ENCODE measurements around the gene FSIP1. TPM values are rescaled to one million over a fixed set of nuclear protein-coding genes. Genes with fewer than 3 reads are reported as not detected.
A peak's percentile ranks its signal among the peaks of the same experiment; 100 is the strongest.

The FSIP1 gene
- polyA plus RNA-seq, 2 of the 4 experiments (the other 2 are of a cell fraction) = 0.71 to 0.93 TPM

DNA sequence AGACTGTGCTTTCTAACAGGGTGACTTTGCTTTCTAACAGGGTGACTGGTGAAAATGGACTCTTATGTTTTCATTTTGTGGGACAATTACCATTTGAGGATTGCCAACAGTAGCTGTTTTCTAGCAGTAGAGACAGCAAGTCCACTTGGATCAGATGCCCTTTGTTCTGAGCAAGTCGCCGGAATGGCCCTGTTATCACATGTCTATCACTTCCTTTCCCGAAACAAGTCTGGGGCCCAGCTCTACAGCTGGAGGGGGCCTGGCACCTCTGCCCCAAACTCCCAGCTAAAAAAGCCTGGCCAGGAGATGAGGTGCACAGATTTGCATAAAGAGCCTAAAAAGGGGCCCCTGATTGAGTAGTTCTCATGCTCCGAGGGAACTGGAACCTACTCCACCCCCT is 157.2 kb downstream of the FSIP1 start:
- POLR2A ChIA-PET = no interaction called here
- Histone ChIP-seq H3K9me3 (no peaks in the 10 kb centered on the region), H3K4me1 (peaks cover 17% of the 10 kb centered on the region; the same call in 2 of the 3 replicates), H3K4me3 (no peak overlapping the region), H3K4me2 (no peak overlapping the region), H3K27ac (no peak overlapping the region; a peak in 1 of 6 replicates)
- FAIRE-seq = no peak
- DNase-seq (ENCODE audit: low read depth in 1 of 2, low spot score in 1 of 2) = no peak
- CTCF ChIA-PET = interaction anchor here (1.2 kb wide), 1 partner anchor 49 kb away, joined by 3 read pairs; no protein-coding TSS in a partner anchor
- TF ChIP-seq, protein P1, sequence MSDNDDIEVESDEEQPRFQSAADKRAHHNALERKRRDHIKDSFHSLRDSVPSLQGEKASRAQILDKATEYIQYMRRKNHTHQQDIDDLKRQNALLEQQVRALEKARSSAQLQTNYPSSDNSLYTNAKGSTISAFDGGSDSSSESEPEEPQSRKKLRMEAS (IDR thresholded peaks at IDR 0.05) = no peak
- TF ChIP-seq POLR2A (IDR thresholded peaks at IDR 0.05; ENCODE audit: low read length) (no peak), TP53 (CRISPR knock-in tag; IDR thresholded peaks at IDR 0.05) (no peak), GATA3 (IDR thresholded peaks at IDR 0.05; ENCODE audit: borderline replicate concordance) (no peak), ZSCAN20 (CRISPR knock-in tag; IDR thresholded peaks at IDR 0.05) (no peak), RARB (CRISPR knock-in tag; IDR thresholded peaks at IDR 0.05) (no peak), EP300 (IDR thresholded peaks at IDR 0.05) (no peak), NR3C1 (IDR thresholded peaks at IDR 0.05) (no peak), ZC3H11A (IDR thresholded peaks at IDR 0.05) (no peak), NPAS2 (CRISPR knock-in tag; IDR thresholded peaks at IDR 0.05; ENCODE audit: borderline replicate concordance) (no peak)
- TF ChIP-seq, protein P2, sequence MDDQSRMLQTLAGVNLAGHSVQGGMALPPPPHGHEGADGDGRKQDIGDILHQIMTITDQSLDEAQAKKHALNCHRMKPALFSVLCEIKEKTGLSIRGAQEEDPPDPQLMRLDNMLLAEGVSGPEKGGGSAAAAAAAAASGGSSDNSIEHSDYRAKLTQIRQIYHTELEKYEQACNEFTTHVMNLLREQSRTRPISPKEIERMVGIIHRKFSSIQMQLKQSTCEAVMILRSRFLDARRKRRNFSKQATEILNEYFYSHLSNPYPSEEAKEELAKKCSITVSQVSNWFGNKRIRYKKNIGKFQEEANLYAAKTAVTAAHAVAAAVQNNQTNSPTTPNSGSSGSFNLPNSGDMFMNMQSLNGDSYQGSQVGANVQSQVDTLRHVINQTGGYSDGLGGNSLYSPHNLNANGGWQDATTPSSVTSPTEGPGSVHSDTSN (IDR thresholded peaks at IDR 0.05) = no peak
- TF ChIP-seq, protein P3, sequence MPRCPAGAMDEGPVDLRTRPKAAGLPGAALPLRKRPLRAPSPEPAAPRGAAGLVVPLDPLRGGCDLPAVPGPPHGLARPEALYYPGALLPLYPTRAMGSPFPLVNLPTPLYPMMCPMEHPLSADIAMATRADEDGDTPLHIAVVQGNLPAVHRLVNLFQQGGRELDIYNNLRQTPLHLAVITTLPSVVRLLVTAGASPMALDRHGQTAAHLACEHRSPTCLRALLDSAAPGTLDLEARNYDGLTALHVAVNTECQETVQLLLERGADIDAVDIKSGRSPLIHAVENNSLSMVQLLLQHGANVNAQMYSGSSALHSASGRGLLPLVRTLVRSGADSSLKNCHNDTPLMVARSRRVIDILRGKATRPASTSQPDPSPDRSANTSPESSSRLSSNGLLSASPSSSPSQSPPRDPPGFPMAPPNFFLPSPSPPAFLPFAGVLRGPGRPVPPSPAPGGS (IDR thresholded peaks at IDR 0.05) = no peak
- WGBS (ENCODE audit: missing lambda C conversion rate) = 98% methylated on average over 4 of the region's 4 CpGs
- no peak for ATAC-seq

DNA sequence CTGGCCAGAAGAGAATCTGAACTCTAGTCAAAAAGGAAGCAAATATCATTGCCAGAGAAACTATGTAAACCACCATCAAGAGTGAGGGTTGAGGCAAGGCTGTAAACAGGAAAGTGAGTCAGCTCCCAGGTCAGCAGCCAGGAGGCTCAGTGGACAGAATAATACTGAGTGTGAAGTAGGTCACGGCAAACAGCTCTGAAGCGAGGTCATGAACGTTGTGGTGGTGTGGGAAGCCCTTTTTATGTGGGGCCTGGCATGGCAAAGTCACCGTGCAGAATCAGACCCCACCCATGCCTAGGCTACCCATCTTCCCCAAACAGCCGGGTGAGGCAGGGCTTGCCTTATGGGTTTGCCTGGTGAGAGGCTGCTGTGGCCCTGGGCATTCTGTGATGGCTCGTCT is 157.8 kb downstream of the FSIP1 start:
- no peak overlapping the region for H3K4me3 ChIP-seq
- FAIRE-seq (no peak), ATAC-seq (peak in 1 of 2 experiments; percentile 56; a peak in 2 of 6 replicates), DNase-seq (ENCODE audit: low read depth in 1 of 2, low spot score in 1 of 2) (no peak)
- no peaks in the 10 kb centered on the region for H3K9me3 ChIP-seq
- H3K4me2 ChIP-seq = peak overlapping the region; percentile 25; the same call in 1 of the 3 replicates
- peaks cover 17% of the 10 kb centered on the region; the same call in 2 of the 3 replicates for H3K4me1 ChIP-seq
- POLR2A ChIA-PET = interaction anchor here (1.0 kb wide), 1 partner anchor 44 kb away, joined by 5 read pairs; the partner anchor contains the start of gene THBS1
- CTCF ChIA-PET = interaction anchor here (1.2 kb wide), 1 partner anchor 50 kb away, joined by 3 read pairs; no protein-coding TSS in a partner anchor
- peak overlapping the region in 1 of 2 experiments; percentile 52; a peak in 2 of 6 replicates for H3K27ac ChIP-seq
- TF ChIP-seq RFX5 (IDR thresholded peaks at IDR 0.05) (no peak), RAD21 (conservative IDR thresholded peaks at IDR 0.05 in 1 of 2, IDR thresholded peaks at IDR 0.05 in 1 of 2) (no peak), HOXB13 (CRISPR knock-in tag; IDR thresholded peaks at IDR 0.05; ENCODE audit: low read depth) (no peak)
- WGBS (ENCODE audit: missing lambda C conversion rate) = 49% methylated on average over 4 of the region's 6 CpGs

DNA sequence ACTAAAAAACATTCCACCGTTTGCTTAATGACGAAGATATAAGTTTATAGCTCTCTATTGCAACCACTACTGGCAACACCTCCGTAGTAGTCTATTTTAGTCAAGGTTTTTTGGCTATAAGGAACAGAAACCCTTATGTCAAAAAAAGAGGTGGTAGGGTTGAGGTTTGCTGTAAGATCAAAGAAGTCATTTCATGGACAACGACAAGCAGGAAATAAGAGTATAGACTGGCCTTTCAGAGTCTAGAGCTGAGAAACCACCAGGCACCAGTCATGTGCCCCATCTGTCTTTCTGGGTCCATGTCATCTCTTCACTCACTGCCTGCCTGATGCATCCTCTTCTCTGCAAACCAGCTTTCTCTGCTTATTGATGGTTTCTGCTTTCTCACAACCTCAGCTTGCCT is 159.1 kb downstream of the FSIP1 start:
- 79% methylated on average over 4 of the region's 4 CpGs for WGBS (ENCODE audit: missing lambda C conversion rate)
- Histone ChIP-seq H3K4me2 (no peak overlapping the region), H3K9me3 (no peaks in the 10 kb centered on the region), H3K4me3 (no peak overlapping the region), H3K27ac (no peak overlapping the region), H3K4me1 (peaks cover 15% of the 10 kb centered on the region)
- ATAC-seq (no peak), DNase-seq (ENCODE audit: low read depth in 1 of 2, low spot score in 1 of 2) (no peak), FAIRE-seq (no peak)
- TF ChIP-seq PHF8 (IDR thresholded peaks at IDR 0.05; ENCODE audit: borderline replicate concordance, low read depth) (no peak), SMC3 (IDR thresholded peaks at IDR 0.05) (no peak), JUNB (IDR thresholded peaks at IDR 0.05) (no peak), EP300 (IDR thresholded peaks at IDR 0.05) (no peak), HOXA7 (CRISPR knock-in tag; IDR thresholded peaks at IDR 0.05) (no peak), ZSCAN20 (CRISPR knock-in tag; IDR thresholded peaks at IDR 0.05) (no peak), POLR2AphosphoS2 (conservative IDR thresholded peaks at IDR 0.05; ENCODE audit: low read length) (no peak), RNF2 (IDR thresholded peaks at IDR 0.05; ENCODE audit: borderline replicate concordance, low read depth) (no peak), RAD21 (conservative IDR thresholded peaks at IDR 0.05 in 1 of 2, IDR thresholded peaks at IDR 0.05 in 1 of 2) (no peak), ESRRA (IDR thresholded peaks at IDR 0.05; ENCODE audit: borderline replicate concordance, low read length) (no peak), ZC3H11A (IDR thresholded peaks at IDR 0.05) (no peak), MAZ (IDR thresholded peaks at IDR 0.05; ENCODE audit: borderline replicate concordance, low read depth, low read length) (no peak)
- TF ChIP-seq, protein P4, sequence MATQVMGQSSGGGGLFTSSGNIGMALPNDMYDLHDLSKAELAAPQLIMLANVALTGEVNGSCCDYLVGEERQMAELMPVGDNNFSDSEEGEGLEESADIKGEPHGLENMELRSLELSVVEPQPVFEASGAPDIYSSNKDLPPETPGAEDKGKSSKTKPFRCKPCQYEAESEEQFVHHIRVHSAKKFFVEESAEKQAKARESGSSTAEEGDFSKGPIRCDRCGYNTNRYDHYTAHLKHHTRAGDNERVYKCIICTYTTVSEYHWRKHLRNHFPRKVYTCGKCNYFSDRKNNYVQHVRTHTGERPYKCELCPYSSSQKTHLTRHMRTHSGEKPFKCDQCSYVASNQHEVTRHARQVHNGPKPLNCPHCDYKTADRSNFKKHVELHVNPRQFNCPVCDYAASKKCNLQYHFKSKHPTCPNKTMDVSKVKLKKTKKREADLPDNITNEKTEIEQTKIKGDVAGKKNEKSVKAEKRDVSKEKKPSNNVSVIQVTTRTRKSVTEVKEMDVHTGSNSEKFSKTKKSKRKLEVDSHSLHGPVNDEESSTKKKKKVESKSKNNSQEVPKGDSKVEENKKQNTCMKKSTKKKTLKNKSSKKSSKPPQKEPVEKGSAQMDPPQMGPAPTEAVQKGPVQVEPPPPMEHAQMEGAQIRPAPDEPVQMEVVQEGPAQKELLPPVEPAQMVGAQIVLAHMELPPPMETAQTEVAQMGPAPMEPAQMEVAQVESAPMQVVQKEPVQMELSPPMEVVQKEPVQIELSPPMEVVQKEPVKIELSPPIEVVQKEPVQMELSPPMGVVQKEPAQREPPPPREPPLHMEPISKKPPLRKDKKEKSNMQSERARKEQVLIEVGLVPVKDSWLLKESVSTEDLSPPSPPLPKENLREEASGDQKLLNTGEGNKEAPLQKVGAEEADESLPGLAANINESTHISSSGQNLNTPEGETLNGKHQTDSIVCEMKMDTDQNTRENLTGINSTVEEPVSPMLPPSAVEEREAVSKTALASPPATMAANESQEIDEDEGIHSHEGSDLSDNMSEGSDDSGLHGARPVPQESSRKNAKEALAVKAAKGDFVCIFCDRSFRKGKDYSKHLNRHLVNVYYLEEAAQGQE (IDR thresholded peaks at IDR 0.05) = no peak
- TF ChIP-seq, protein P2 (IDR thresholded peaks at IDR 0.05) = no peak
- TF ChIP-seq, protein P5, sequence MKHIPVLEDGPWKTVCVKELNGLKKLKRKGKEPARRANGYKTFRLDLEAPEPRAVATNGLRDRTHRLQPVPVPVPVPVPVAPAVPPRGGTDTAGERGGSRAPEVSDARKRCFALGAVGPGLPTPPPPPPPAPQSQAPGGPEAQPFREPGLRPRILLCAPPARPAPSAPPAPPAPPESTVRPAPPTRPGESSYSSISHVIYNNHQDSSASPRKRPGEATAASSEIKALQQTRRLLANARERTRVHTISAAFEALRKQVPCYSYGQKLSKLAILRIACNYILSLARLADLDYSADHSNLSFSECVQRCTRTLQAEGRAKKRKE (CRISPR knock-in tag; IDR thresholded peaks at IDR 0.05; ENCODE audit: low read depth) = no peak
- TF ChIP-seq, protein P1 (IDR thresholded peaks at IDR 0.05) = no peak
- ChIA-PET POLR2A (no interaction called here), CTCF (no interaction called here)
